Measurements from ENCODE around the gene STYXL1.
A peak's percentile ranks its signal among the peaks of the same experiment; 100 is the strongest.

DNA sequence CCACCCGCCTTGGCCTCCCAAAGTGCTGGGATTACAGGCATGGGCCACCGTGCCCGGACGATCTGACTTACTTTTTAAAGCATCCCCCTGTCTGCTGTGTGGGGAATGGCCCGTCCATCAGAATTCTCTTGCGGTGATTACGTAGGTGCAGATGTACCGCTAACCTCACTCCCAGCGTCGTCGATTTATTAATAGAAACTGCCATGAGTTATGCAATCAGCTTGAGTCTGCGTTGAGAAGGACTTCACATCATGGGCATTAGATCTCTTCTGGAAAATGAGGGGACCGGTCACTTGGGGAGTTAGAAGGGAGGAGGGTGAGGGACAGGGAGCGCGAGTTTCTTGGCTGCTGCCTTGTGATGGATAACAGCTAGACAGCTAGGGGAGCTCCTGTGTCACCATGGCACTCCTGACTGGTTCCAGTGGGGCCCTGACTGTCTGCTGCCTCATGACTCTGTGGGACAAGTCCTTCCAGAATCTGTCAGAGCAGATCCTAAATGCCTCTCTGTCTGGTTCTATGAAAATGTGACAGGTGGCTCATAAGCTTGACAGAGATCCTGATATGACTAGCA is 97.6 kb downstream of the STYXL1 start:
- no peak for TF ChIP-seq RAD21 (IDR thresholded peaks at IDR 0.05; ENCODE audit: low read depth)
- TF ChIP-seq CREB1 (IDR thresholded peaks at IDR 0.05; ENCODE audit: low read depth): no peak
- TF ChIP-seq CEBPB (IDR thresholded peaks at IDR 0.05): peak; percentile 36; the same call in 1 of the 2 replicates
- TF ChIP-seq YY1 (IDR thresholded peaks at IDR 0.05; ENCODE audit: low read depth): no peak
- TF ChIP-seq, protein P1, sequence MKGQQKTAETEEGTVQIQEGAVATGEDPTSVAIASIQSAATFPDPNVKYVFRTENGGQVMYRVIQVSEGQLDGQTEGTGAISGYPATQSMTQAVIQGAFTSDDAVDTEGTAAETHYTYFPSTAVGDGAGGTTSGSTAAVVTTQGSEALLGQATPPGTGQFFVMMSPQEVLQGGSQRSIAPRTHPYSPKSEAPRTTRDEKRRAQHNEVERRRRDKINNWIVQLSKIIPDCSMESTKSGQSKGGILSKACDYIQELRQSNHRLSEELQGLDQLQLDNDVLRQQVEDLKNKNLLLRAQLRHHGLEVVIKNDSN (IDR thresholded peaks at IDR 0.05): no peak
- TF ChIP-seq, protein P2, sequence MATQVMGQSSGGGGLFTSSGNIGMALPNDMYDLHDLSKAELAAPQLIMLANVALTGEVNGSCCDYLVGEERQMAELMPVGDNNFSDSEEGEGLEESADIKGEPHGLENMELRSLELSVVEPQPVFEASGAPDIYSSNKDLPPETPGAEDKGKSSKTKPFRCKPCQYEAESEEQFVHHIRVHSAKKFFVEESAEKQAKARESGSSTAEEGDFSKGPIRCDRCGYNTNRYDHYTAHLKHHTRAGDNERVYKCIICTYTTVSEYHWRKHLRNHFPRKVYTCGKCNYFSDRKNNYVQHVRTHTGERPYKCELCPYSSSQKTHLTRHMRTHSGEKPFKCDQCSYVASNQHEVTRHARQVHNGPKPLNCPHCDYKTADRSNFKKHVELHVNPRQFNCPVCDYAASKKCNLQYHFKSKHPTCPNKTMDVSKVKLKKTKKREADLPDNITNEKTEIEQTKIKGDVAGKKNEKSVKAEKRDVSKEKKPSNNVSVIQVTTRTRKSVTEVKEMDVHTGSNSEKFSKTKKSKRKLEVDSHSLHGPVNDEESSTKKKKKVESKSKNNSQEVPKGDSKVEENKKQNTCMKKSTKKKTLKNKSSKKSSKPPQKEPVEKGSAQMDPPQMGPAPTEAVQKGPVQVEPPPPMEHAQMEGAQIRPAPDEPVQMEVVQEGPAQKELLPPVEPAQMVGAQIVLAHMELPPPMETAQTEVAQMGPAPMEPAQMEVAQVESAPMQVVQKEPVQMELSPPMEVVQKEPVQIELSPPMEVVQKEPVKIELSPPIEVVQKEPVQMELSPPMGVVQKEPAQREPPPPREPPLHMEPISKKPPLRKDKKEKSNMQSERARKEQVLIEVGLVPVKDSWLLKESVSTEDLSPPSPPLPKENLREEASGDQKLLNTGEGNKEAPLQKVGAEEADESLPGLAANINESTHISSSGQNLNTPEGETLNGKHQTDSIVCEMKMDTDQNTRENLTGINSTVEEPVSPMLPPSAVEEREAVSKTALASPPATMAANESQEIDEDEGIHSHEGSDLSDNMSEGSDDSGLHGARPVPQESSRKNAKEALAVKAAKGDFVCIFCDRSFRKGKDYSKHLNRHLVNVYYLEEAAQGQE (IDR thresholded peaks at IDR 0.05; ENCODE audit: low read depth): no peak
- TF ChIP-seq NFIC (IDR thresholded peaks at IDR 0.05): no peak
- TF ChIP-seq ZBTB7A (IDR thresholded peaks at IDR 0.05; ENCODE audit: low read depth): no peak
- no peak for TF ChIP-seq EP300 (IDR thresholded peaks at IDR 0.05; ENCODE audit: borderline replicate concordance)
